Endothelial cell of umbilical vein (primary cell): Measurements from ENCODE around the gene AUTS2. TPM values are rescaled to one million over a fixed set of nuclear protein-coding genes. Genes with fewer than 3 reads are reported as not detected.

Experiments
- BruUV-seq: library from RNA; stranded (reverse); fragments of 400-500 nt; replicated peaks from 2 replicates; lab custom pipeline; 2021; lab: Mats Ljungman, UMichigan
- CTCF ChIA-PET: fragments of 300-600, 350-600 bp; sonication (Branson Sonifier 250); formaldehyde crosslinking; loops from one replicate; lab custom pipeline; 2021; ENCODE audit warnings: antibody characterized with exemption, inconsistent platforms; lab: Charles Lee
- POLR2A ChIA-PET: fragments of 300-600, 350-600 bp; sonication (Branson Sonifier 250); formaldehyde crosslinking; loops from one replicate; lab custom pipeline; 2021; ENCODE audit warnings: antibody characterized with exemption, inconsistent platforms; lab: Charles Lee
- DNase-seq: peaks from one replicate; pipeline ENCODE4 v3.0.0-alpha.2; 2011; ENCODE audit warnings: low read depth, low spot score
- FAIRE-seq: peaks from 2 replicates; lab custom pipeline; 2011; peaks lifted over from hg19 to GRCh38; lab: Jason Lieb, UNC
- H2AFZ ChIP-seq: 2 replicates; pipeline ENCODE4 v1.6.0; 2012; ENCODE audit warnings: low read depth, low read length, control low read depth, inconsistent platforms
- H3K27ac ChIP-seq: 2 replicates; pipeline ENCODE4 v1.5.1; 2011; ENCODE audit warnings: low read depth, mild to moderate bottlenecking, control low read depth, low read length, moderate library complexity; ENCODE audit not compliant: insufficient read depth
- H3K27me3 ChIP-seq, 2 experiments: 2 replicates each; pipeline versions ENCODE4 v1.6.0 to v1.6.1; 2011; ENCODE audit warnings: low read length in 2 of 2, mixed read lengths in 1 of 2; ENCODE audit not compliant: control insufficient read depth in 2 of 2, insufficient read depth in 2 of 2
- H3K36me3 ChIP-seq, 2 experiments: 2 replicates in 1 of 2; 3 replicates in 1 of 2; pipeline ENCODE4 v1.5.1; 2011; ENCODE audit warnings: low read length in 2 of 2, mild to moderate bottlenecking in 1 of 2, moderate library complexity in 1 of 2; ENCODE audit not compliant: control insufficient read depth in 2 of 2, insufficient read depth in 2 of 2; ENCODE audit errors: extremely low read depth in 1 of 2
- H3K4me1 ChIP-seq: 3 replicates; pipeline ENCODE4 v1.5.1; 2011; ENCODE audit warnings: mild to moderate bottlenecking, low read length; ENCODE audit not compliant: control insufficient read depth, insufficient read depth; ENCODE audit errors: extremely low read depth
- H3K4me2 ChIP-seq: 2 replicates; pipeline ENCODE4 v1.6.1; 2011; ENCODE audit warnings: low read length, control low read depth, mixed read lengths; ENCODE audit not compliant: insufficient read depth
- H3K4me3 ChIP-seq, 3 experiments: fragments of 200-600 bp in 1 of 3; sonication (generic), shearing (Covaris generic) in 1 of 3; replicated peaks in 1 of 3; 2 replicates each; pipeline ENCODE4 v1.5.1; 2011 to 2016; ENCODE audit warnings: control low read depth in 3 of 3, low read length in 3 of 3, mild to moderate bottlenecking in 2 of 3, inconsistent platforms in 1 of 3, low read depth in 1 of 3, moderate library complexity in 1 of 3; ENCODE audit not compliant: insufficient read depth in 1 of 3
- H3K79me2 ChIP-seq: 2 replicates; pipeline ENCODE4 v1.6.0; 2012; ENCODE audit warnings: low read length, inconsistent platforms; ENCODE audit not compliant: control insufficient read depth, insufficient read depth
- H3K9ac ChIP-seq: replicated peaks from 2 replicates; pipeline ENCODE3; 2011; ENCODE audit warnings: low read length, control low read depth; ENCODE audit not compliant: insufficient read depth; ENCODE audit errors: extremely low read depth
- H3K9me1 ChIP-seq: replicated peaks from 3 replicates; pipeline ENCODE4 v1.6.0; 2011; ENCODE audit warnings: mild to moderate bottlenecking, low read length; ENCODE audit not compliant: control insufficient read depth, insufficient read depth; ENCODE audit errors: extremely low read depth
- H3K9me3 ChIP-seq: replicated peaks from 2 replicates; pipeline ENCODE4 v1.5.1; 2012; ENCODE audit warnings: low read length, inconsistent platforms; ENCODE audit not compliant: control insufficient read depth, insufficient read depth
- H4K20me1 ChIP-seq: replicated peaks from 2 replicates; pipeline ENCODE3; 2011; ENCODE audit warnings: mild to moderate bottlenecking, low read length; ENCODE audit not compliant: control insufficient read depth, insufficient read depth; ENCODE audit errors: extremely low read depth
- CTCF ChIP-seq, 2 donors: IDR thresholded peaks; 1 replicate in 1 of 2; 2 replicates in 1 of 2; pipeline ENCODE4 v1.5.1; 2011; ENCODE audit warnings: low read length in 2 of 2, mild to moderate bottlenecking in 2 of 2, moderate library complexity in 2 of 2, control low read depth in 1 of 2, inconsistent platforms in 1 of 2, low read depth in 1 of 2; ENCODE audit not compliant: insufficient read depth in 1 of 2; ENCODE audit errors: extremely low read depth in 1 of 2
- EZH2 ChIP-seq: IDR thresholded peaks from 2 replicates; pipeline ENCODE4 v1.6.1; 2012; ENCODE audit warnings: borderline replicate concordance, low read depth, mild to moderate bottlenecking, moderate library complexity, low read length, inconsistent platforms; ENCODE audit not compliant: severe bottlenecking
- GATA2 ChIP-seq: IDR thresholded peaks from 2 replicates; pipeline ENCODE4 v1.7.0; 2011; ENCODE audit warnings: low read depth, mild to moderate bottlenecking, moderate library complexity, mixed read lengths, low read length; ENCODE audit not compliant: insufficient read length, insufficient read depth
- JUN ChIP-seq: IDR thresholded peaks from 2 replicates; pipeline ENCODE4 v1.6.1; 2011; ENCODE audit warnings: borderline replicate concordance, low read depth; ENCODE audit not compliant: insufficient read length, insufficient read depth
- MAX ChIP-seq: IDR thresholded peaks from 2 replicates; pipeline ENCODE4 v1.6.1; 2011; ENCODE audit not compliant: insufficient read depth, insufficient read length
- MYC ChIP-seq: IDR thresholded peaks from one replicate; pipeline ENCODE4 v1.6.1; 2011; ENCODE audit warnings: mild to moderate bottlenecking, low read depth, low read length
- POLR2A ChIP-seq: IDR thresholded peaks from 2 replicates; pipeline ENCODE4 v1.6.1; 2012; ENCODE audit warnings: low read depth, mild to moderate bottlenecking, control low read depth, low read length
- dilution Hi-C: fragments of 300-500 bp; cut with MboI; formaldehyde crosslinking; loops from one replicate; pipeline ENCODE4 v1.15.0; 2019; ENCODE audit warnings: low sequenced_read_pairs; ENCODE audit not compliant: extremely low pct_ligation_motif_present
- intact Hi-C: fragments of 100-400 bp; cut with micrococcal nuclease; formaldehyde crosslinking; loops from one replicate; pipeline ENCODE4 v1.10.0; 2022
- polyA plus RNA-seq, 4 experiments: library from polyadenylated mRNA; depleted of rRNA in 3 of 4; stranded (reverse) in 3 of 4; unstranded in 1 of 4; fragments of >200 nt; gene quantifications; 2 replicates each; pipeline versions ENCODE4 v1.2.1 to v1.2.3, GENCODE V29; 2011 to 2012; ENCODE audit warnings: missing spikeins in 1 of 4
- total RNA-seq: library from RNA; stranded (reverse); gene quantifications from 2 replicates; pipeline ENCODE4 v1.2.3, GENCODE V29; 2021

Gene AUTS2
- total and polyA plus RNA-seq, 2 donors (not counting 3 experiments of a cell fraction or from before 2014, with no cell fraction given), result 0.59 to 8.0 TPM

GRCh38 chr7:70695795-70696083, 1097.5 kb downstream of the AUTS2 start:
- BruUV-seq, result no TSS peak
- dilution Hi-C loops, result no loop called here

More at GRCh38 chr7:70695795-70696083, 1097.5 kb downstream of the AUTS2 start:
- Histone ChIP-seq H3K9ac (peak overlapping the region; percentile 17), H4K20me1 (no peaks in the 10 kb centered on the region), H3K27ac (no peak overlapping the region), H3K36me3 (no peaks in the 10 kb centered on the region), H3K9me1 (no peaks in the 10 kb centered on the region), H3K4me1 (no peaks in the 10 kb centered on the region), H3K4me2 (peak overlapping the region; percentile 48), H3K4me3 (peak overlapping the region in 2 of 3 experiments; percentile 41 to 46), H3K79me2 (no peaks in the 10 kb centered on the region), H2AFZ (peak overlapping the region; percentile 19), H3K27me3 (peaks cover 22% of the 10 kb centered on the region in 2 experiments), H3K9me3 (no peaks in the 10 kb centered on the region)
- DNase-seq (no peak), FAIRE-seq (no peak)
- intact Hi-C loops, result loop anchor here (2.0 to 10.0 kb wide), 3 partner anchors 501 to 1097 kb away; partner anchors contain the start of gene AUTS2
- CTCF ChIA-PET, result no interaction called here
- TF ChIP-seq POLR2A (no peak), MYC (no peak), CTCF (IDR thresholded peaks at IDR 0.05; ENCODE audit: extremely low read depth in 1 of 2, insufficient read depth in 1 of 2, low read depth in 1 of 2, low read length in 2 of 2) (no peak), JUN (no peak), MAX (no peak), GATA2 (no peak), EZH2 (no peak)
- POLR2A ChIA-PET, result no interaction called here
